HCT116 (cell line): ENCODE measurements around the gene FOSB.

Experiments used
- EGR1 ChIP-seq: IDR thresholded peaks from 2 replicates; pipeline ENCODE4 v1.6.1; 2012; ENCODE audit warnings: low read depth
- POLR2A ChIP-seq: IDR thresholded peaks from 2 replicates; pipeline ENCODE4 v1.7.0; 2011; ENCODE audit warnings: borderline replicate concordance; ENCODE audit not compliant: insufficient read depth, insufficient read length; ENCODE audit errors: extremely low read depth
- POLR2AphosphoS5 ChIP-seq: IDR thresholded peaks from 2 replicates; pipeline ENCODE4 v1.6.1; 2011; ENCODE audit warnings: mild to moderate bottlenecking, low read depth, low read length, moderate library complexity
- TF ChIP-seq, protein P1 (sequence below), 3 experiments: fragments of 200-600 bp in 1 of 3; sonication (generic) in 1 of 3; IDR thresholded peaks in 2 of 3; conservative IDR thresholded peaks in 1 of 3; 2 replicates each; pipeline ENCODE4 v1.5.1; 2012 to 2017; ENCODE audit warnings: low read depth in 2 of 3, low read length in 2 of 3, antibody characterized with exemption in 1 of 3, borderline replicate concordance in 1 of 3, control low read depth in 1 of 3, mild to moderate bottlenecking in 1 of 3, mixed read lengths in 1 of 3, mixed run types in 1 of 3, moderate library complexity in 1 of 3; ENCODE audit not compliant: insufficient read depth in 1 of 3

DNA sequence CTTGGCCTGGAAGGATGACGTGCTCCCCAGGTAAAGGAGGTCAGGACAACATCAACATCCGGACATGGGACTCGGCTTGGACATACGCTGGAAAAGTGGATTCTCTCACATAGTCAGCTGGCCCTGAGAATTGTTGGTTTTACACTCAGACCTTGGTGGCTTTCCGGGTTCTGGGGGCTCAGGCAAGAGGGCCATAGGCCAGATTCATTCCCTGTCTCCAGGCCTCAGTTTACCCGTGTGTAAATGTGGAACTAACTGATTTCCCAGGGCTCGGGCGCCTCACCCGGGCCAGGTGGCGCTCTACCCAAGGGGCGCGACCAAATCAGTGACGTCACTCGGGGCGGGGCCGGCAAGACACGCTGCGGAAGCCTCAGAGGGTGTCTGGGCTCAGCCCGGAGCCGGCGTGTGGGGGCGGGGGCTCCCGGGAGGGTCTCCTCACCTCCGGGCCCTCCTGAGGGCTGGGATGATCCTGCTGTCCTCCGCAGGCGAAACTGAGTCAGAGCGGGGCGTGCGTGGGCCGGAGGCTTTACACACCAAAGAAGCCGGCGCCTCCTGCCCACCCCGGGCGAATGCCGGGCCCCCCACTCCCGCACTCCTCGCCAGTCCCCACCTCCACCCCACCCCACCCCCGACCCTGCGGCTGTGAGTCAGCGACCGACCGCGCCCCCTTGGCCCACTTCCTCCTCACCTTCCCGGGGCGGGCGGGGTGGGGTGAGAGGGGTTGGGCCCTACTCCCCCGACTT, 38.6 kb downstream of the FOSB start:
- TF ChIP-seq POLR2AphosphoS5 (peak; percentile 69), EGR1 (peak; percentile 94), POLR2A (no peak)
- TF ChIP-seq, protein P1, sequence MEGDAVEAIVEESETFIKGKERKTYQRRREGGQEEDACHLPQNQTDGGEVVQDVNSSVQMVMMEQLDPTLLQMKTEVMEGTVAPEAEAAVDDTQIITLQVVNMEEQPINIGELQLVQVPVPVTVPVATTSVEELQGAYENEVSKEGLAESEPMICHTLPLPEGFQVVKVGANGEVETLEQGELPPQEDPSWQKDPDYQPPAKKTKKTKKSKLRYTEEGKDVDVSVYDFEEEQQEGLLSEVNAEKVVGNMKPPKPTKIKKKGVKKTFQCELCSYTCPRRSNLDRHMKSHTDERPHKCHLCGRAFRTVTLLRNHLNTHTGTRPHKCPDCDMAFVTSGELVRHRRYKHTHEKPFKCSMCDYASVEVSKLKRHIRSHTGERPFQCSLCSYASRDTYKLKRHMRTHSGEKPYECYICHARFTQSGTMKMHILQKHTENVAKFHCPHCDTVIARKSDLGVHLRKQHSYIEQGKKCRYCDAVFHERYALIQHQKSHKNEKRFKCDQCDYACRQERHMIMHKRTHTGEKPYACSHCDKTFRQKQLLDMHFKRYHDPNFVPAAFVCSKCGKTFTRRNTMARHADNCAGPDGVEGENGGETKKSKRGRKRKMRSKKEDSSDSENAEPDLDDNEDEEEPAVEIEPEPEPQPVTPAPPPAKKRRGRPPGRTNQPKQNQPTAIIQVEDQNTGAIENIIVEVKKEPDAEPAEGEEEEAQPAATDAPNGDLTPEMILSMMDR (IDR thresholded peaks at IDR 0.05 in 2 of 3, conservative IDR thresholded peaks at IDR 0.05 in 1 of 3; ENCODE audit: borderline replicate concordance in 1 of 3, insufficient read depth in 1 of 3, low read depth in 2 of 3, low read length in 2 of 3): peak in 2 of 3 experiments; percentile 53 to 54; a peak in 5 of 6 replicates
